ENCODE measurements around the gene WDFY1. TPM values are rescaled to one million over a fixed set of nuclear protein-coding genes. Genes with fewer than 3 reads are reported as not detected.

Gene WDFY1
- total and polyA plus RNA-seq, 9 of the 15 experiments (the other 6 are each of a cell fraction or from before 2014, with no cell fraction given): 5.4 to 27.6 (median 17.5) TPM

GRCh38 chr2:223909001-223909741, 36.0 kb downstream of the WDFY1 start:
- no peaks in the 10 kb centered on the region; a peak in 1 of 5 replicates for H3K4me1 ChIP-seq (replicated peaks in 1 of 2; ENCODE audit: control insufficient read depth in 2 of 2, insufficient read depth in 2 of 2, low read length in 2 of 2)
- H3K4me2 ChIP-seq (ENCODE audit: insufficient read depth, low read length): no peak overlapping the region
- H3K4me3 ChIP-seq: no peak overlapping the region
- H3K27ac ChIP-seq (ENCODE audit: extremely low read depth, low read depth, low read length): no peak overlapping the region
- CTCF ChIA-PET (ENCODE audit: low intra/inter-chr PET ratio): no interaction called here
- in situ Hi-C loops (cut with MboI): no loop called here
- no TSS peak for BruUV-seq (replicated peaks)
- intact Hi-C loops (cut with micrococcal nuclease): no loop called here
- no peak for DNase-seq (ENCODE audit: extremely low read depth in 1 of 4, low spot score in 3 of 4)
- no peaks in the 10 kb centered on the region for H3K9me1 ChIP-seq (ENCODE audit: control insufficient read depth, insufficient read depth, low read length)
- WGBS (ENCODE audit: insufficient coverage, low coverage, missing lambda C conversion rate): 68% methylated on average over 6 of the region's 7 CpGs
- no peaks in the 10 kb centered on the region for H3K79me2 ChIP-seq (ENCODE audit: control insufficient read depth, insufficient read depth, low read length)
- no peak overlapping the region for H2AFZ ChIP-seq (ENCODE audit: low read depth, low read length)
- ATAC-seq: no peak
- no peak for TF ChIP-seq POLR2H (tag; IDR thresholded peaks at IDR 0.05; ENCODE audit: low read depth)
- peak; percentile 76 for TF ChIP-seq CBFA2T3 (IDR thresholded peaks at IDR 0.05)
- no peak for TF ChIP-seq STAT5A (IDR thresholded peaks at IDR 0.05; ENCODE audit: borderline replicate concordance, low read length)
- TF ChIP-seq ZC3H11A (IDR thresholded peaks at IDR 0.05; ENCODE audit: low read depth, low read length): no peak
- POLR2A ChIA-PET: interaction anchor here (1.2 kb wide), 1 partner anchor 8 kb away, joined by 3 read pairs; no protein-coding TSS in a partner anchor
- H3K9me3 ChIP-seq (replicated peaks; ENCODE audit: control insufficient read depth, insufficient read depth, low read depth, low read length): no peaks in the 10 kb centered on the region
- FAIRE-seq: no peak
- H3K9ac ChIP-seq (ENCODE audit: insufficient read depth in 1 of 2, low read depth in 2 of 2, low read length in 2 of 2): no peak overlapping the region
- H3K27me3 ChIP-seq (ENCODE audit: control insufficient read depth in 2 of 2, insufficient read depth in 2 of 2, low read length in 2 of 2): no peaks in the 10 kb centered on the region
- 0 out of 2 replicates have a peak, but pooled peaks cover 5% of the 10 kb centered on the region for H4K20me1 ChIP-seq (replicated peaks; ENCODE audit: control insufficient read depth, insufficient read depth, low read length)
- no peaks in the 10 kb centered on the region for H3K36me3 ChIP-seq (ENCODE audit: control insufficient read depth, insufficient read depth, low read length)

GRCh38 chr2:223908304-223908998, 36.7 kb downstream of the WDFY1 start:
- DNase-seq (ENCODE audit: extremely low read depth in 1 of 4, low spot score in 3 of 4): no peak
- intact Hi-C loops (cut with micrococcal nuclease) (no loop called here), in situ Hi-C loops (cut with MboI) (no loop called here)
- Histone ChIP-seq H2AFZ (ENCODE audit: low read depth, low read length) (no peak overlapping the region), H4K20me1 (replicated peaks; ENCODE audit: control insufficient read depth, insufficient read depth, low read length) (0 out of 2 replicates have a peak, but pooled peaks cover 5% of the 10 kb centered on the region), H3K4me2 (ENCODE audit: insufficient read depth, low read length) (no peak overlapping the region), H3K9me3 (replicated peaks; ENCODE audit: control insufficient read depth, insufficient read depth, low read depth, low read length) (no peaks in the 10 kb centered on the region), H3K4me3 (no peak overlapping the region), H3K36me3 (ENCODE audit: control insufficient read depth, insufficient read depth, low read length) (no peaks in the 10 kb centered on the region), H3K9me1 (ENCODE audit: control insufficient read depth, insufficient read depth, low read length) (no peaks in the 10 kb centered on the region), H3K79me2 (ENCODE audit: control insufficient read depth, insufficient read depth, low read length) (no peaks in the 10 kb centered on the region), H3K4me1 (replicated peaks in 1 of 2; ENCODE audit: control insufficient read depth in 2 of 2, insufficient read depth in 2 of 2, low read length in 2 of 2) (no peaks in the 10 kb centered on the region; a peak in 1 of 5 replicates), H3K27ac (ENCODE audit: extremely low read depth, low read depth, low read length) (no peak overlapping the region), H3K27me3 (ENCODE audit: control insufficient read depth in 2 of 2, insufficient read depth in 2 of 2, low read length in 2 of 2) (no peaks in the 10 kb centered on the region), H3K9ac (ENCODE audit: insufficient read depth in 1 of 2, low read depth in 2 of 2, low read length in 2 of 2) (no peak overlapping the region)
- 75% methylated on average over 7 of the region's 8 CpGs for WGBS (ENCODE audit: insufficient coverage, low coverage, missing lambda C conversion rate)
- no TSS peak for BruUV-seq (replicated peaks)
- FAIRE-seq: no peak
- no peak for TF ChIP-seq ZKSCAN8 (CRISPR knock-in tag; IDR thresholded peaks at IDR 0.05)
- TF ChIP-seq SFPQ (IDR thresholded peaks at IDR 0.05; ENCODE audit: low read depth, low read length): no peak
- no peak for TF ChIP-seq ARID1B (IDR thresholded peaks at IDR 0.05)
- TF ChIP-seq ZNF79 (CRISPR knock-in tag; IDR thresholded peaks at IDR 0.05; ENCODE audit: low read depth): no peak
- no peak for TF ChIP-seq NFIX (CRISPR knock-in tag; IDR thresholded peaks at IDR 0.05; ENCODE audit: low read depth)
- TF ChIP-seq SOX6 (IDR thresholded peaks at IDR 0.05): no peak
- no peak for TF ChIP-seq ZNF695 (CRISPR knock-in tag; IDR thresholded peaks at IDR 0.05)
- no peak for TF ChIP-seq MCM5 (IDR thresholded peaks at IDR 0.05; ENCODE audit: low read depth)
- TF ChIP-seq DLX4 (CRISPR knock-in tag; IDR thresholded peaks at IDR 0.05): no peak
- ATAC-seq: no peak
- CTCF ChIA-PET (ENCODE audit: low intra/inter-chr PET ratio): no interaction called here
- POLR2A ChIA-PET: interaction anchor here (1.2 kb wide), 1 partner anchor 9 kb away, joined by 3 read pairs; no protein-coding TSS in a partner anchor

Measured in K562 (cell line).